Mesendoderm (in vitro differentiated cells): ENCODE results near the gene RAB3IL1.

ENCODE experiments used
- DNase-seq: peaks from one replicate; pipeline ENCODE4 v3.0.0; 2013
- H2AK5ac ChIP-seq: 2 replicates; pipeline ENCODE4 v1.6.1; 2013; ENCODE audit warnings: low read length, inconsistent platforms
- H2BK120ac ChIP-seq: 2 replicates; pipeline ENCODE4 v1.6.1; 2013; ENCODE audit warnings: low read depth, mild to moderate bottlenecking, low read length, moderate library complexity, mixed read lengths
- H2BK15ac ChIP-seq: replicated peaks from 2 replicates; pipeline ENCODE4 v1.6.1; 2013; ENCODE audit warnings: low read depth, mild to moderate bottlenecking, moderate library complexity
- H2BK5ac ChIP-seq: 2 replicates; pipeline ENCODE4 v1.6.1; 2013; ENCODE audit warnings: low read length, inconsistent platforms
- H3K18ac ChIP-seq: 2 replicates; pipeline ENCODE4 v1.6.1; 2013; ENCODE audit warnings: mild to moderate bottlenecking, low read length, mixed read lengths
- H3K23ac ChIP-seq: one replicate; pipeline ENCODE4 v1.6.1; 2013; ENCODE audit warnings: low read length
- H3K27ac ChIP-seq: 2 replicates; pipeline ENCODE4 v1.5.1; 2013; ENCODE audit warnings: low read depth, mild to moderate bottlenecking, inconsistent platforms, low read length, moderate library complexity
- H3K27me3 ChIP-seq: 2 replicates; pipeline ENCODE4 v1.6.1; 2013; ENCODE audit warnings: low read length, control low read depth, mild to moderate bottlenecking, inconsistent platforms; ENCODE audit not compliant: insufficient read depth, poor library complexity
- H3K36me3 ChIP-seq: 2 replicates; pipeline ENCODE4 v1.6.1; 2013; ENCODE audit warnings: low read length, inconsistent platforms; ENCODE audit not compliant: control insufficient read depth, insufficient read depth
- H3K4ac ChIP-seq: one replicate; pipeline ENCODE4 v1.6.1; 2013; ENCODE audit warnings: low read depth, mild to moderate bottlenecking, low read length, moderate library complexity
- H3K4me1 ChIP-seq: 2 replicates; pipeline ENCODE4 v1.6.1; 2013; ENCODE audit warnings: low read depth, low read length, inconsistent platforms; ENCODE audit not compliant: control insufficient read depth
- H3K4me2 ChIP-seq: 2 replicates; pipeline ENCODE4 v1.6.1; 2013; ENCODE audit warnings: low read length
- H3K4me3 ChIP-seq: 2 replicates; pipeline ENCODE4 v1.5.1; 2013; ENCODE audit warnings: mild to moderate bottlenecking, low read length
- H3K56ac ChIP-seq: one replicate; pipeline ENCODE4 v1.6.1; 2013; ENCODE audit warnings: low read length
- H3K79me1 ChIP-seq: 2 replicates; pipeline ENCODE4 v1.6.1; 2013; ENCODE audit warnings: low read length, inconsistent platforms
- H3K79me2 ChIP-seq: 2 replicates; pipeline ENCODE4 v1.6.1; 2013; ENCODE audit warnings: mild to moderate bottlenecking, low read length; ENCODE audit not compliant: control insufficient read depth, insufficient read depth
- H3K9ac ChIP-seq: 2 replicates; pipeline ENCODE4 v1.6.1; 2013; ENCODE audit warnings: low read length, inconsistent platforms
- H4K5ac ChIP-seq: one replicate; pipeline ENCODE4 v1.6.1; 2013; ENCODE audit warnings: low read length
- H4K8ac ChIP-seq: one replicate; pipeline ENCODE4 v1.6.1; 2013; ENCODE audit warnings: low read depth, mild to moderate bottlenecking, control low read depth, low read length, moderate library complexity
- WGBS: extraction: QIAGEN DNeasy Blood & Tissue Kit; methylation state at CpG from one replicate; pipeline ENCODE4 v1.1.7; 2013; ENCODE audit warnings: low lambda C conversion rate, missing lambda C conversion rate; ENCODE audit not compliant: insufficient coverage; ENCODE audit errors: extremely low coverage; 5-methylcytosine and 5-hydroxymethylcytosine counted together

RAB3IL1 gene

GRCh38 chr11:61949169-61950034 is 32.0 kb upstream of the RAB3IL1 start:
- Histone ChIP-seq H3K23ac (no peak overlapping the region), H4K5ac (no peak overlapping the region), H3K56ac (peak overlapping the region; percentile 43), H3K36me3 (no peaks in the 10 kb centered on the region), H3K9ac (peak overlapping the region; percentile 16), H3K4me1 (peaks cover 1% of the 10 kb centered on the region), H3K4me3 (no peak overlapping the region), H3K27me3 (no peaks in the 10 kb centered on the region), H2BK15ac (no peak overlapping the region), H4K8ac (no peak overlapping the region), H3K79me2 (no peaks in the 10 kb centered on the region), H2BK5ac (no peak overlapping the region), H3K18ac (peak overlapping the region; percentile 34), H2BK120ac (no peak overlapping the region), H3K79me1 (no peaks in the 10 kb centered on the region), H3K4ac (peak overlapping the region; percentile 22), H3K4me2 (no peak overlapping the region), H3K27ac (peak overlapping the region; percentile 53), H2AK5ac (no peak overlapping the region)
- no CpG with 5 or more reads among the region's 9 CpGs for WGBS
- DNase-seq, result peak; percentile 98

DNA sequence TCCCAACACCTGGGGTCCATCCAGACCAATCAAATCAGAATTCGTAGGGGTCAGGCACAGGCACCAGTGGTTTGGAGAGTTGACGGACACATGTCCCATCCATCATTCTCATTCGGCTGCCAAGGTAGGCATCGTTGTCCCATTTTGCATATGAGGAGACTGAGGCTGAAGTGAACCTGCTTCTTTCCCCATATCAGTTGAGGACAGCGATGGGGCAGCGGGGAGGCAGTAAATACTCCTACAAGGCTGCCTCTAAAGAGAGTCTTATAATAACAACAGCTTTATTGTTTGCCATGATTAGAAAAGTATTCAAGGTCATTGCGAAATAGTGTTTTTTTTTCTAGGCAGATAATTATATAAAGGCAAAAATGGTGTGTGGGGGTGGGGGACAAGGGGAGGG is 31.1 kb upstream of the RAB3IL1 start:
- H3K4ac ChIP-seq, result no peak overlapping the region
- no peak overlapping the region for H3K9ac ChIP-seq
- H3K27me3 ChIP-seq, result no peaks in the 10 kb centered on the region
- H4K5ac ChIP-seq, result no peak overlapping the region
- no peak overlapping the region for H2AK5ac ChIP-seq
- no peaks in the 10 kb centered on the region for H3K79me2 ChIP-seq
- no peak overlapping the region for H3K4me3 ChIP-seq
- no peak overlapping the region for H2BK5ac ChIP-seq
- H2BK15ac ChIP-seq, result no peak overlapping the region
- H3K4me1 ChIP-seq, result peaks cover 1% of the 10 kb centered on the region
- no peak overlapping the region for H3K4me2 ChIP-seq
- no peak overlapping the region for H3K27ac ChIP-seq
- no CpG with 5 or more reads among the region's 7 CpGs for WGBS
- no peak overlapping the region for H3K23ac ChIP-seq
- H3K56ac ChIP-seq, result no peak overlapping the region
- H3K18ac ChIP-seq, result no peak overlapping the region
- no peak overlapping the region for H2BK120ac ChIP-seq
- no peak overlapping the region for H4K8ac ChIP-seq
- DNase-seq, result no peak
- no peaks in the 10 kb centered on the region for H3K36me3 ChIP-seq
- H3K79me1 ChIP-seq, result no peaks in the 10 kb centered on the region

- peak; percentile 89 for DNase-seq
- Histone ChIP-seq H3K18ac (no peak overlapping the region), H3K27ac (no peak overlapping the region), H3K4me3 (no peak overlapping the region), H3K4me2 (no peak overlapping the region), H4K8ac (no peak overlapping the region), H3K4me1 (peaks cover 1% of the 10 kb centered on the region), H2BK120ac (no peak overlapping the region), H3K27me3 (no peaks in the 10 kb centered on the region), H3K9ac (no peak overlapping the region), H4K5ac (no peak overlapping the region), H3K79me2 (no peaks in the 10 kb centered on the region), H2BK15ac (no peak overlapping the region), H3K79me1 (no peaks in the 10 kb centered on the region), H3K4ac (no peak overlapping the region), H2BK5ac (no peak overlapping the region), H3K36me3 (no peaks in the 10 kb centered on the region), H3K23ac (no peak overlapping the region), H3K56ac (no peak overlapping the region), H2AK5ac (no peak overlapping the region)
- WGBS, result no CpG with 5 or more reads among the region's 8 CpGs
Observed at GRCh38 chr11:61947486-61948210, 30.3 kb upstream of the RAB3IL1 start.

- Histone ChIP-seq H3K23ac (no peak overlapping the region), H3K4me1 (peaks cover 1% of the 10 kb centered on the region), H3K79me1 (no peaks in the 10 kb centered on the region), H3K9ac (no peak overlapping the region), H2AK5ac (no peak overlapping the region), H3K56ac (no peak overlapping the region), H2BK5ac (no peak overlapping the region), H3K27me3 (no peaks in the 10 kb centered on the region), H3K18ac (no peak overlapping the region), H3K79me2 (no peaks in the 10 kb centered on the region), H3K4ac (no peak overlapping the region), H2BK15ac (no peak overlapping the region), H3K4me2 (no peak overlapping the region), H3K4me3 (no peak overlapping the region), H3K36me3 (no peaks in the 10 kb centered on the region), H4K8ac (no peak overlapping the region), H4K5ac (no peak overlapping the region), H3K27ac (no peak overlapping the region), H2BK120ac (no peak overlapping the region)
- WGBS, result no CpG with 5 or more reads among the region's 5 CpGs
- no peak for DNase-seq
Observed at GRCh38 chr11:61946894-61947293, 29.5 kb upstream of the RAB3IL1 start.

GRCh38 chr11:61945191-61945590 is 27.8 kb upstream of the RAB3IL1 start:
- Histone ChIP-seq H3K27ac (no peak overlapping the region), H2BK15ac (no peak overlapping the region), H2AK5ac (no peak overlapping the region), H3K4me1 (peaks cover 1% of the 10 kb centered on the region), H3K9ac (no peak overlapping the region), H3K56ac (no peak overlapping the region), H2BK120ac (no peak overlapping the region), H3K79me1 (no peaks in the 10 kb centered on the region), H3K18ac (no peak overlapping the region), H3K4me3 (no peak overlapping the region), H3K4me2 (no peak overlapping the region), H3K23ac (no peak overlapping the region), H3K27me3 (no peaks in the 10 kb centered on the region), H3K79me2 (no peaks in the 10 kb centered on the region), H3K4ac (no peak overlapping the region), H4K8ac (no peak overlapping the region), H4K5ac (no peak overlapping the region), H3K36me3 (no peaks in the 10 kb centered on the region), H2BK5ac (no peak overlapping the region)
- DNase-seq, result no peak
- WGBS, result no CpG with 5 or more reads among the region's 13 CpGs
